HUES6 (cell line): ENCODE results near the gene ZNF438.

ENCODE experiments used
- H3K27ac ChIP-seq: 2 replicates; pipeline ENCODE4 v1.7.0; 2013; ENCODE audit warnings: low read depth, mild to moderate bottlenecking, low read length, inconsistent platforms
- H3K27me3 ChIP-seq: 2 replicates; pipeline ENCODE4 v1.6.1; 2013; ENCODE audit warnings: low read length; ENCODE audit not compliant: control insufficient read depth, insufficient read depth
- H3K36me3 ChIP-seq: 2 replicates; pipeline ENCODE4 v1.6.1; 2013; ENCODE audit warnings: low read length; ENCODE audit not compliant: control insufficient read depth, insufficient read depth
- H3K4me1 ChIP-seq: 2 replicates; pipeline ENCODE4 v1.6.1; 2013; ENCODE audit warnings: low read length; ENCODE audit not compliant: control insufficient read depth, insufficient read depth
- H3K4me3 ChIP-seq: 2 replicates; pipeline ENCODE4 v1.5.1; 2013; ENCODE audit warnings: low read depth, low read length
- H3K9ac ChIP-seq: one replicate; pipeline ENCODE4 v1.6.1; 2013; ENCODE audit warnings: mild to moderate bottlenecking, low read length
- H3K9me3 ChIP-seq: 2 replicates; pipeline ENCODE4 v1.6.1; 2013; ENCODE audit warnings: low read depth, low read length; ENCODE audit not compliant: control insufficient read depth, insufficient read depth

Gene ZNF438

GRCh38 chr10:30816820-30817171, 214.9 kb downstream of the ZNF438 start:
- Histone ChIP-seq H3K4me3 (no peak overlapping the region), H3K27me3 (peaks cover 17% of the 10 kb centered on the region; the same call in 1 of the 2 replicates), H3K9me3 (no peaks in the 10 kb centered on the region), H3K36me3 (no peaks in the 10 kb centered on the region), H3K4me1 (peaks cover 30% of the 10 kb centered on the region), H3K9ac (no peak overlapping the region), H3K27ac (no peak overlapping the region)

DNA sequence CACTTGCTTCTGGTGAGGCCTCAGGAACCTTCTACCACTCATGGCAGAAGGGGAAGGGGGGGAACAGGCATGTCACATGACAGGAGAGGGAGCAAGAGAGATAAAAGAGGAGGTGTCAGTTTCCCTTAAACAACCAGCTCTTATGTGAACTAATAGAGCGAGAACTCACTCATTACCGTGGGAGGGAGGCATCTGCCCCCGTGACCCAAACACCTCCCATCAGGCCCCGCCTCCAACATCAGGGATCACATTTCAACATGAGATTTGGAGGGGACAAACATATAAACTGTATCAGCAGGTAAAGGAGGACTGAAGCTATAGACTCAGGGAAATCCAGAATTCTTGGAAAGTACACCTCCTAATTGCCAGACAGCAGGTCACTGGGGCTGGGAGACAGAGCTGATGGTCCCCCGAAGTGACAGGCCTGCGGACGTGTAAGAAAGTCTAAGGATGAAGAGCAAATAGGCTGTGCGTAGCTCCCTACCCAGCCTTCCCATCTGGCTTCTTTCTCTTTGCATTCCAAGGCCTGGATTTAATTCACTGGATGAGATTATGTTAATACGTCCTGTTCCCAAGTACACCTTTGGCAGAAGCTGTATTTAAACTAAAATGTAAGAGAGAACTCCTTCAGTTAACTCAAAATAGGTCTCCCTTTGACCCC, 215.4 kb downstream of the ZNF438 start:
- Histone ChIP-seq H3K27me3 (peaks cover 13% of the 10 kb centered on the region; the same call in 1 of the 2 replicates), H3K9me3 (no peaks in the 10 kb centered on the region), H3K4me1 (peaks cover 34% of the 10 kb centered on the region)

GRCh38 chr10:30813872-30814481, 217.7 kb downstream of the ZNF438 start:
- peaks cover 14% of the 10 kb centered on the region for H3K4me1 ChIP-seq
- no peaks in the 10 kb centered on the region for H3K9me3 ChIP-seq
- peaks cover 3% of the 10 kb centered on the region; the same call in 1 of the 2 replicates for H3K27me3 ChIP-seq
- H3K27ac ChIP-seq, result no peak overlapping the region
- no peak overlapping the region for H3K9ac ChIP-seq
- no peaks in the 10 kb centered on the region for H3K36me3 ChIP-seq
- no peak overlapping the region for H3K4me3 ChIP-seq

More for the DNA sequence above, 215.4 kb downstream of the ZNF438 start:
- H3K9ac ChIP-seq, result no peak overlapping the region
- no peak overlapping the region for H3K27ac ChIP-seq
- H3K4me3 ChIP-seq, result no peak overlapping the region
- H3K36me3 ChIP-seq, result no peaks in the 10 kb centered on the region

GRCh38 chr10:30812018-30812851, 219.4 kb downstream of the ZNF438 start:
- peaks cover 13% of the 10 kb centered on the region for H3K4me1 ChIP-seq
- no peaks in the 10 kb centered on the region for H3K36me3 ChIP-seq
- H3K9me3 ChIP-seq, result peaks cover 9% of the 10 kb centered on the region; the same call in 1 of the 2 replicates
- no peaks in the 10 kb centered on the region for H3K27me3 ChIP-seq
- no peak overlapping the region for H3K9ac ChIP-seq
- no peak overlapping the region for H3K27ac ChIP-seq
- H3K4me3 ChIP-seq, result no peak overlapping the region

- H3K27ac ChIP-seq, result no peak overlapping the region
- peaks cover 10% of the 10 kb centered on the region; the same call in 1 of the 2 replicates for H3K9me3 ChIP-seq
- H3K27me3 ChIP-seq, result no peaks in the 10 kb centered on the region
- no peak overlapping the region for H3K4me3 ChIP-seq
- H3K4me1 ChIP-seq, result peaks cover 13% of the 10 kb centered on the region
- no peaks in the 10 kb centered on the region for H3K36me3 ChIP-seq
- H3K9ac ChIP-seq, result no peak overlapping the region
Measured at GRCh38 chr10:30811276-30812017, 220.2 kb downstream of the ZNF438 start.

GRCh38 chr10:30810416-30810815, 221.2 kb downstream of the ZNF438 start:
- no peak overlapping the region for H3K9ac ChIP-seq

GRCh38 chr10:30806850-30807249, 224.8 kb downstream of the ZNF438 start:
- Histone ChIP-seq H3K4me3 (no peak overlapping the region), H3K9ac (no peak overlapping the region), H3K27me3 (no peaks in the 10 kb centered on the region), H3K4me1 (peaks cover 6% of the 10 kb centered on the region), H3K27ac (no peak overlapping the region), H3K36me3 (no peaks in the 10 kb centered on the region), H3K9me3 (peaks cover 12% of the 10 kb centered on the region; the same call in 1 of the 2 replicates)

More at GRCh38 chr10:30810416-30810815, 221.2 kb downstream of the ZNF438 start:
- Histone ChIP-seq H3K36me3 (no peaks in the 10 kb centered on the region), H3K4me3 (no peak overlapping the region), H3K9me3 (peaks cover 12% of the 10 kb centered on the region; the same call in 1 of the 2 replicates), H3K27ac (no peak overlapping the region), H3K27me3 (no peaks in the 10 kb centered on the region), H3K4me1 (peaks cover 13% of the 10 kb centered on the region)

DNA sequence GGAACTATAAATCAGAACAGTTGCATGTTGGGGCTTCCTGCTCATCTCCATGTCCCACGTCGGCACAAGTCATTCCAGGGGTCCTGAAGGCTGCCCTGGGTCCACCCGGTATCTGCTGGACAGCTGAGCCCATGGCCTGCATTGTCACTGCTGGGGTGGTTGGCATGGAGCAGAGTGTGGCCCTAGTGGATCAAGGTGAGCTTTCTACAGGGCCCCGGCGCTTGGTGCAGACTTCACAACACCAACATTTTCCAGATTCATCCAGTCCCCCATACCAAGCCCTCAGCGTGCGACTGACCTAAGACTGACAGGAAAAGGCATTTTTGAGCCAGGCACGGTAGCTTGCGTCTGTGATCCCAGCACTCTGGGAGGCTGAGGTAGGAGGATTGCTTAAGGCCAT, 226.6 kb downstream of the ZNF438 start:
- Histone ChIP-seq H3K4me1 (no peaks in the 10 kb centered on the region), H3K27ac (no peak overlapping the region), H3K36me3 (no peaks in the 10 kb centered on the region), H3K9me3 (peaks cover 12% of the 10 kb centered on the region; the same call in 1 of the 2 replicates), H3K9ac (no peak overlapping the region), H3K27me3 (no peaks in the 10 kb centered on the region), H3K4me3 (no peak overlapping the region)

- H3K27me3 ChIP-seq, result no peaks in the 10 kb centered on the region
- no peak overlapping the region for H3K4me3 ChIP-seq
- H3K36me3 ChIP-seq, result no peaks in the 10 kb centered on the region
- no peak overlapping the region for H3K9ac ChIP-seq
- H3K9me3 ChIP-seq, result peaks cover 12% of the 10 kb centered on the region; the same call in 1 of the 2 replicates
- no peak overlapping the region for H3K27ac ChIP-seq
- no peaks in the 10 kb centered on the region for H3K4me1 ChIP-seq
Measured at GRCh38 chr10:30804478-30805055, 227.1 kb downstream of the ZNF438 start.

DNA sequence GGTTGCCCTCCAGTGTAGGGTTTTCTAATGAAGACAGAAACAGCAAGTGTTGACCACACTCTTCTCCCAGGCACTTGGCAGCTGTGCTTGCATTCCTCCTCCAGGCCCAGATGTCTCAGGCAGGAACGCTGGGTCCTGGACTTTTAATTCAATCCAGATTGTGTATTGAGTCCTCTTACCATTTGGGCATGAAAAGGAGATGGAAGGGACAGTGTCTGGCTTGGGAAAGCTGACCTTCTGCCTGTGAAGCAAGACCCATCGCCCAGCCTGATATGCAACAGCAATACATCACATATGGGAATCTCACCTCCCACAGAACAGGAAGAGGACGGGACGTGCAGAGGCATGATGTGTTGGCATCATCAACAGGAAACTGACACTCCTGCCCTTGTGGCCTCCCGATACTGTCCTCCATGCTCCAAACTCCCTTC, 227.8 kb downstream of the ZNF438 start:
- H3K27ac ChIP-seq, result no peak overlapping the region
- no peaks in the 10 kb centered on the region for H3K4me1 ChIP-seq
- no peak overlapping the region for H3K9ac ChIP-seq
- H3K27me3 ChIP-seq, result no peaks in the 10 kb centered on the region
- no peaks in the 10 kb centered on the region for H3K36me3 ChIP-seq
- H3K9me3 ChIP-seq, result peaks cover 12% of the 10 kb centered on the region; the same call in 1 of the 2 replicates
- no peak overlapping the region for H3K4me3 ChIP-seq
